Gastrocnemius medialis (tissue), 4 donors: ENCODE data around the gene PEX1.

Source experiments
- POLR2A ChIP-seq, 2 donors: fragments of 450-650 bp; IDR thresholded peaks; one replicate each; pipeline ENCODE4 v1.6.1; 2017; ENCODE audit warnings: antibody characterized with exemption in 2 of 2, mild to moderate bottlenecking in 2 of 2, moderate library complexity in 2 of 2
- TF ChIP-seq, protein P1 (sequence below), 5 experiments: fragments of 450-650 bp in 3 of 5; fragments of 200-600 bp in 2 of 5; sonication (generic) in 2 of 5; IDR thresholded peaks in 4 of 5; conservative IDR thresholded peaks in 1 of 5; 1 replicate in 4 of 5; 2 replicates in 1 of 5; pipeline ENCODE4 v1.5.1; 2016 to 2019; ENCODE audit warnings: antibody characterized with exemption in 5 of 5, mild to moderate bottlenecking in 3 of 5, moderate library complexity in 3 of 5

DNA sequence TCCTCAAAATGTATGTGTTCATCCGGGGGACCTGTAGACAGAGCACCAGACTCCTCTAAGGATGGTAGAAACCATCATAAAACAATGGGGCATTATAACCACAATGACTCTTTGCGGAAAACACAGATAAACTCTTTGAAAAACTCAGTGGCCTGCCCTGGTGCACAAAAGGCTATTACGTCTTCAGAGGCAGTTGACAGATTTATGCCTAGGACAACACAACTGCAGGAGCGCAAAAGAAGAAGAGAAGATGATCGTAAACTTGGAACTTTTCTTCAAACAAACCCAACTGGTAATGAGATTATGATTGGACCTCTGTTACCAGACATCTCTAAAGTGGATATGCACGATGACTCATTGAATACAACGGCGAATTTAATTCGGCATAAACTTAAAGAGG is 6.3 kb upstream of the PEX1 start:
- TF ChIP-seq, protein P1, sequence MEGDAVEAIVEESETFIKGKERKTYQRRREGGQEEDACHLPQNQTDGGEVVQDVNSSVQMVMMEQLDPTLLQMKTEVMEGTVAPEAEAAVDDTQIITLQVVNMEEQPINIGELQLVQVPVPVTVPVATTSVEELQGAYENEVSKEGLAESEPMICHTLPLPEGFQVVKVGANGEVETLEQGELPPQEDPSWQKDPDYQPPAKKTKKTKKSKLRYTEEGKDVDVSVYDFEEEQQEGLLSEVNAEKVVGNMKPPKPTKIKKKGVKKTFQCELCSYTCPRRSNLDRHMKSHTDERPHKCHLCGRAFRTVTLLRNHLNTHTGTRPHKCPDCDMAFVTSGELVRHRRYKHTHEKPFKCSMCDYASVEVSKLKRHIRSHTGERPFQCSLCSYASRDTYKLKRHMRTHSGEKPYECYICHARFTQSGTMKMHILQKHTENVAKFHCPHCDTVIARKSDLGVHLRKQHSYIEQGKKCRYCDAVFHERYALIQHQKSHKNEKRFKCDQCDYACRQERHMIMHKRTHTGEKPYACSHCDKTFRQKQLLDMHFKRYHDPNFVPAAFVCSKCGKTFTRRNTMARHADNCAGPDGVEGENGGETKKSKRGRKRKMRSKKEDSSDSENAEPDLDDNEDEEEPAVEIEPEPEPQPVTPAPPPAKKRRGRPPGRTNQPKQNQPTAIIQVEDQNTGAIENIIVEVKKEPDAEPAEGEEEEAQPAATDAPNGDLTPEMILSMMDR (IDR thresholded peaks at IDR 0.05 in 4 of 5, conservative IDR thresholded peaks at IDR 0.05 in 1 of 5): no peak
- TF ChIP-seq POLR2A (IDR thresholded peaks at IDR 0.05): no peak
